Measurements from ENCODE around the gene PLA1A.

Gene PLA1A

DNA sequence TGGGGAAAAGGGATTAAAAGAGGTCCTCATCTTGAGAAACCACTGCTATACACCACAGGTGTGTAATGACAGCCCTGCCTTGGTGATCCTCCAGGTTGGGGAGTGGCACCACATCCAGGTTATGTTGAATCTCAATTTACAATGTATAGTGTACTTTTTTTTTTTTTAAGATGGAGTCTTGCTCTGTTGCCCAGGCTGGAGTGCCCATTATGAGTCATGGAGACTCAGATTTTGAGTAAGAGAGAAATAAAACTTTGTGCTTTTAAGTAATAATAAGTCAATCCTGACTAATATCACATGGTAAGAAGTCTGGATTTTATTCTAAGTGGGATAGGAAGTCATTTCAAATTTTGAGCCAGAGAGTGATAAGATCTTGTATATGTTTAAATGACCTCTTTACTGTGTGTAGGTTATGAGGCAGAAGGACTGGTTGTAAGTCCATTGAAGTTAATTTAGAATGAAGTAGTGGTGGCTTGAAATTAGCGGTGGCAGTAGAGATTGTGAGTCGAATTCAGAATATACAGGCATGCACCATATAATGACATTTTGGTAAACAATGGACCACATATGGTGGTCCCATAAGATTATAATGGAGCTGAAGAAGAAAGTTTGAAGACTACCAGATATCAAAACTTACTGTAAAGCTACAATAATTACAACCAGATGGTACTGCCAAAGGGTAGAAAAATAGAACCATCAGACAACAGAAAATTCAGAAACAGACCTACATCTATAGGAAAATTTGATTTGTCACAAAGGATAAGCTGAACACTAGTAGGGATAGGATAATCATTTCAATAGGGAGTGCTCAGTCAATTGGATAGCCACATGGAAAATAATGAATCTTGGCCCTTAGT, 42.0 kb downstream of the PLA1A start:
- DNase-seq = no peak

DNA sequence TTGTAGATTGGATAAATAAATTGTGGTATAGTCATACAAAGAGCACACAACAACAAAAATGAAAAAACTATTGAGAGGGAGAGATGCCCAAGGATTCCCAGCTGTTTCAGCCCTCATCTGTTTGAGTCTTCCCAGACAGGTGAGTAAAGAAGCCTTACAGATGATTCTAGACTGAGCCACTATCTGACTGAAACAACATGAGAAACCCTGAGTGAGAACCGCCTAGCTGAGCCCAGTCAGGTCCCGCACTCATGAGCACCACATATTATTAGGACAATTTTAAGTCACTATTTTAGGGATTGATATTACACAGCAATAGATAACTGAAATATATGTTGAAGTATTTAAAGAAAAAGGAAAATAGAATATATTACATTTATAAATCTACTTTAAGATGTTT, 43.7 kb downstream of the PLA1A start:
- DNase-seq = no peak

DNA sequence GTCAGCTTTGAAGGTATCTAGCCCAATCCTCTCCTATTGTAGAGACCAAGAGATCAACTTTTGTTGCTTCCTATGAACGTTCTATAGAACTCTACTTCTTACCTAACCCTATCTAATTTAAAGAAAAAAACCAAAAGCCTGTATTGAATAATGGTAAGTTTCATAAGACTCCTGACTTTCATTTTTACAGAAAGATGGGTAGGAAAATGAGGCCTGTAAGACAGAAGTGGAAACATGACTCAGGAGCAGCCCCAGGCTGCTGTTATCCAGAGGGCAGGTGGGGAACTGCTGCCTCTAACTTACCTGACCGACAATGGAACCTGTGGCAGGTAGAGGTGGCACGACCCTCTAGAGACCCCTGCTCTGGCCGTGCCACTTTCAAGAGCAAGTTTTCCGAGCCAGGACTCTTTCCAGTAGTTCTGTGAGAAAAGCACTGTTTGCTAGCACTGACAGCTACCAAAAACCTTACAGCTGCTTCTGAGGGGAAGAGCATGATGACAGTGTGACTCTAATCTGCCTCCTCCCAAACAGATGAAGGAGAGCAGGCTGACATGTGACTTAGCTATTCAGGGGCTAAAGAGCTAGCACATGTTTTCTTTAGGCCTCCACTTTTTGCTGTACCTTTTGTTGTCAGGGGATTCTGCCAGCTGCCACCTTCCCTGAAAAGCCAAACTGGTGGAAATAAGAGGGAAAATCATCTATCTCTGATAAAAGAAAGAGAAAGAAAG, 45.2 kb downstream of the PLA1A start:
- DNase-seq = no peak

GRCh38 chr3:119643528-119643927, 45.8 kb downstream of the PLA1A start:
- DNase-seq = no peak

GRCh38 chr3:119644481-119644880, 46.8 kb downstream of the PLA1A start:
- DNase-seq = no peak

- DNase-seq = no peak
These were observed 48.1 kb downstream of the PLA1A start for GRCh38 chr3:119645813-119646212.

GRCh38 chr3:119647171-119647570, 49.5 kb downstream of the PLA1A start:
- DNase-seq = no peak

GRCh38 chr3:119647843-119648575, 50.3 kb downstream of the PLA1A start:
- no peak for DNase-seq

GRCh38 chr3:119649761-119650160, 52.1 kb downstream of the PLA1A start:
- DNase-seq = no peak

DNA sequence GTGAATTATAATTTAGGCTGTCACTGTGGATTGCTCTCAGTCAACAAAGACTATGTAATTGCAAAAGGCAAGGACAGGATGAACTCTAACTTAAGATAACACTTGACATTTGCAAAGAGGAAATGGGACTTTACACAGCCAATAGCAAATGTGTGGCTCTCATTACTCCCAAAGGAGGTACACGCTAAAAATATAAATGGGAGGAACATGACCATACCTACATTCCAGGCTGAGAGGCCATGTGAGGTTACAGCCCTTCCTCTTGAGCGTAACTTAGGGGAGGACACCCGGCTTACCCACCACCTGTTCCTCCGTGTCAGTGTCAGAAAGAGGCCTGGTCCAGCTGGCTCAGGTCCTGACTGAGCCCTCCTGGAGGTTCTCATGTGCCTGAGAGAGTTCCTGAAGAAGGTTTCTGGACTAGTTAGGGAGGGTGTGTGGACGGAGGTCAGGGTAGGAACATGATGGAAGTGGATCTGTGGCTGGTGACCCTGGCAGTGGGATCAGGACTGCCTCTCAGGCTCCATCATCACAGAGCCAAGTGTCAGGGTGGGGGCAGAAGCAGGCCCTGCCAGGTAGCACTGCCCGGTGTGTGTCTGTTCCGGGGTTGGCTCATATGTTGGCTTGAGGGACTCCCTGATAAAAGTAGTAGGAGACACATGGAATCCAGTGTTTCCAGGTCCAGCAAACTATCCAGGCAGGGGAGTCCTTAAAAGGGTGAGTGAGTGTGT, 54.8 kb downstream of the PLA1A start:
- DNase-seq = no peak

GRCh38 chr3:119653876-119654275, 56.2 kb downstream of the PLA1A start:
- DNase-seq = no peak

DNA sequence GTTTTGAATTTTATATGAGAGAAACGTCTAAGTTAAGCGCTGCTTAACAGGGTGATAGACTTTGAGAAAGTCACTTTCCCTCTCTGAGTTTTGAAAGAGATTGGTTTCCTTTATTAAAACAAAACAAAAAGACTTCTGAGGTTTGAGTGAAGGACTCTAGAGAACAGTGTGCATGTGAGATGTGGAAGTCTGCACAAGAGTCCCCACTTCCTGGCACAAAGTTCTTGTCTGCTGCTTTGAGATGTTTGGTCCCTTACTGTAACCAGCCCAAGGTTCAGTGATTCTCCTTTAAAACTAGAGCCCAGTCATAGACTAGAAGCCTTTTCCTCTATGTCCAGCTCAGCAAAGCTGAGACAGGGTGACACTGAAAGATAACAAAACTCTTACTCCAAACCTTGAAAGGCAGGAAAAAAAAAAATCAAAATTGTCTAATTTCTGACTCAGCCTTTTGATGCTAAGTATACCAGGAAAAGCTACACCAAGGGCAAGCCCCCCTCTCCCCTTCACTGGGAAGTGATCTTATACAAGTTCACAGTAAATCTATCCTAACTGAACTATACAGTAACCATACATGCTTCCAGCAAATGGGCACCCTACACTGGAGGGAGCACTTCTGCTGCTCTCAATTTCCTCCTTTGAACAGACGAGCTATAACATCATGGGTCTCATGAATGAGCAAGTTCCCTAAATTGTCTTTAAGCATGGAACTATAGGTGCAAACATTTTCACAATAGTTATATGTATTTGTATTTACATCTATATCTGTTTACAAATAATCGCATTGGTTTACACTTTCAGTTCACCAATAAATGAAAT, 60.4 kb downstream of the PLA1A start:
- DNase-seq = no peak

DNA sequence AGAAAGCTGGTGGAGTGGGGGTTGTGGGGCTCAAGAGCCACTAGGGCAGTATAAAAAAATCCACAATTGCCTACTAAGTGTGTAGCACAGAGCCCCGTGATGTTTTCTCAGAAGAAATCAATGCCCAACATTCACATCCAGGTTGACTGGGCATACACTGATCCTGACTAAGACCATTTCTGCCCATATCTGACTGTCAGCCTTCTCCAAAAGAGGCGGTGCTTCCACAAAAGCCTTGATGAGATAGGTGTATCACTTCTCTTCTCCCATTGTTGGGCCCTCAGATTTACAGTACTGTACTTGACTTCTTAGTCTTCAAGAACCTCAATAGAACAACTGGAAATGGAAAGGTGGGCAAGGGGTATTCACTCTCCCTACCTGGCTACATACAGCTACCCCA, 61.3 kb downstream of the PLA1A start:
- no peak for DNase-seq

GRCh38 chr3:119659606-119660291, 62.1 kb downstream of the PLA1A start:
- DNase-seq = no peak

DNA sequence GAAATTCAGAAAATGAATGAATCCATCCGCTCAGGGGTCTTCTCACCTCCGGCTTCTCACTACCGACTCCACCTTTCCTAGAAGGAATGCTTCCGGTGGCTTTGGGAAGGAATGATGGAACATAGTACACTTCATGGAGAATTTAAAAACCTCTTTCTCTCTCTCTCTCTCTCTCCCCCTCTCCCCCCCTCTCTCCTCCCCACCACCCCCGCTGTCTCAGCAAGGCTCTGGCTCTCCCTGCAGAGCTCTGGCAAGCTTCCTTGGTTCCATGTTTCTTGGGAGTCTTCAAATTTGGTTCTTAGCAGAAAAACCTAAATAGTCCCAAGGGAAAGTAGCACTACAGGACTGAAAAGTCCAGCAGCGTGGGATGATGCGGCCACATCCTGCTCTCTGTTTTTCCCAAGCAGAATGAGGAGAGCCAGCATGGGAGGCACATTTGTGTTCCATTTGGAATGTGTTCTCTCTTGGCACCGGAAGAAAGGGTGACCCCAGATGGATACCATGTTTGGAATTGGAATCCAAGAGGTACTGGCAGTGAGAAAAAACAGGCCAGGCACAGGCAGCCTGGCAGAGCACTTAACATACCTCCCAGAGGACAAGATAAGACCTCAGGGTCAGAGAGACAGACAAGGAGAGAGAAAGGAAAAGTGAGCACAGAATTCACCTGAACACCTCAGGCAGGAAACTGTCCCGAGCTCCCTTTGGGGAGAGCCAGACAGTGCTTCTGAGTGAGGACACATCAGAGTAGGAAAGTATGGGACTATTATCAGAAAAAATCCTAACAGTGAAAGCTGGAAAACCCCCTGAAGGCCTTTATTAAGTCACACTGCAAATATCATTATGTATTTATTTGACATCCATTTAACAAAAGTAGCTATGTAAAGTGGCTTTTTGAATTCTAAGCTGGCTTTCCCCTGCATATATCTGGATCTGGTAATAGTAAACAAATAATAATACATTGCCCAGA, 63.1 kb downstream of the PLA1A start, which contains the start of gene POPDC2:
Gene POPDC2 (minus strand): TSS at position 116 of the 967 bp plus-strand sequence. CDS start 166 bp downstream, outside the sequence.
- DNase-seq = no peak

GRCh38 chr3:119662604-119663373, 65.1 kb downstream of the PLA1A start:
- DNase-seq = no peak

DNA sequence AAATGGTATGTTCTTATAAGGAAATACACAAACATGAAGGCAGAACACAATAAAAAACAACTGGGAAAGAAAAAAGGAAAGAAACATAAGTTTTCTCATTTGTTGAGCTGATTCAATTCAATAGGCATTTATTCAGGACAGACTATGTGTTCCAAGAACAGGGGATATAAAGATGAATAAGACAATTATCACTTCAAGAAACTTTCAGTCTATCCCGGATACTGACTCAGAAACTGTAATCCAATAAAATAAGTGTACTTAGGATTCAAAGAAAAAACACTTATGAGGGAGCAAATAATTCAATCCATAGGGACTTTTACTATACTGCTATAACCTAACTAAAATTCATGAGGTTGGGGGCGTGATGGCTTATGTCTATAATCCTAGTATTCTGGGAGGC, 66.2 kb downstream of the PLA1A start:
- no peak for DNase-seq

DNA sequence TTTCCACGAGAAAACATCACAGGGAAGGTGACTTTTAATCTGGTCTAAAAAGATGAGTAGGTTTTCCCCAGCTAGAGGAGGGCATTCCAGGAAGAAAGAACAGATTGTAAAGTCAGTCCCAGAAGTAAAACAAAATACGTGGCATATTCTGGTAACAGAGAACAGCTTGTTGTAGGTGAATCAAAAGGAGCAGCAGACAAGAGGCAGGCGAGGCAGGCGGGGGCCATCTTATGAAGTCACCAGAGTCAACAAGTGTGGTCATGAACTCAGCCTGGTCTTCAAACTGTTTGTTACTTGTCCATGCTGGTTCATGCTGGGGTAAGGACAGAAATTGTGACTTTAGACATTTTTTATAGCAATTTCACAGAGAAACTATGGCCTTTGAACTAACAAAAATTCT, 66.7 kb downstream of the PLA1A start:
- DNase-seq = no peak

GRCh38 chr3:119664850-119665379, 67.2 kb downstream of the PLA1A start:
- no peak for DNase-seq
